Small intestine (tissue), 7 donors: Measurements from ENCODE around the gene C11orf24. TPM values are rescaled to one million over a fixed set of nuclear protein-coding genes. Genes with fewer than 3 reads are reported as not detected.

Source experiments
- DNase-seq, 2 donors: peaks; one replicate each; pipeline versions ENCODE4 v3.0.0 to v3.0.0-alpha.2; 2013
- FAIRE-seq: peaks from 2 replicates; lab custom pipeline; 2012; peaks lifted over from hg19 to GRCh38; lab: Jason Lieb, UNC
- H3K27ac ChIP-seq, 3 donors: one replicate each; pipeline ENCODE4 v1.5.1; 2013; ENCODE audit warnings: low read length in 2 of 3, mild to moderate bottlenecking in 2 of 3, control low read depth in 1 of 3, inconsistent platforms in 1 of 3, low read depth in 1 of 3, moderate library complexity in 1 of 3
- H3K27me3 ChIP-seq, 3 donors: one replicate each; pipeline ENCODE4 v1.6.1; 2013; ENCODE audit warnings: low read length in 3 of 3, inconsistent platforms in 1 of 3; ENCODE audit not compliant: control insufficient read depth in 3 of 3, insufficient read depth in 3 of 3
- H3K36me3 ChIP-seq, 3 donors: one replicate each; pipeline ENCODE4 v1.6.1; 2013; ENCODE audit warnings: low read length in 3 of 3, inconsistent platforms in 1 of 3, low read depth in 1 of 3, mild to moderate bottlenecking in 1 of 3, moderate library complexity in 1 of 3; ENCODE audit not compliant: control insufficient read depth in 3 of 3, insufficient read depth in 2 of 3
- H3K4me1 ChIP-seq, 3 donors: one replicate each; pipeline ENCODE4 v1.6.1; 2013; ENCODE audit warnings: low read length in 2 of 3, inconsistent platforms in 1 of 3, low read depth in 1 of 3, mild to moderate bottlenecking in 1 of 3, moderate library complexity in 1 of 3; ENCODE audit not compliant: control insufficient read depth in 3 of 3, insufficient read depth in 2 of 3
- H3K4me3 ChIP-seq, 3 donors: one replicate each; pipeline ENCODE4 v1.5.1; 2013; ENCODE audit warnings: low read length in 3 of 3, control low read depth in 1 of 3, inconsistent platforms in 1 of 3, low read depth in 1 of 3, mild to moderate bottlenecking in 1 of 3, moderate library complexity in 1 of 3
- H3K9me3 ChIP-seq, 2 donors: one replicate each; pipeline ENCODE4 v1.6.1; 2013; ENCODE audit warnings: low read depth in 1 of 2, low read length in 1 of 2; ENCODE audit not compliant: control insufficient read depth in 2 of 2, insufficient read depth in 1 of 2
- WGBS, 3 donors: extraction: QIAGEN DNeasy Blood & Tissue Kit; methylation state at CpG; one replicate each; pipeline ENCODE4 v1.1.7; 2013; 5-methylcytosine and 5-hydroxymethylcytosine counted together
- polyA plus RNA-seq, 4 donors: library from polyadenylated mRNA; stranded (reverse) in 3 of 4; unstranded in 1 of 4; fragments of 200-250 nt in 3 of 4; fragments of 120-200 nt in 1 of 4; gene quantifications; one replicate each; pipeline versions ENCODE4 v1.2.1 to v1.2.3, GENCODE V29; 2013
- donor health status: healthy with polysubstance abuse.
- donor health status: control.
- donor health status: control.
- donor health status: Bipolar disorder and iron deficiency.
- donor health status: healthy.

The C11orf24 gene
- polyA plus RNA-seq, 4 donors, result 39.4 to 168 (median 94.3) TPM

DNA sequence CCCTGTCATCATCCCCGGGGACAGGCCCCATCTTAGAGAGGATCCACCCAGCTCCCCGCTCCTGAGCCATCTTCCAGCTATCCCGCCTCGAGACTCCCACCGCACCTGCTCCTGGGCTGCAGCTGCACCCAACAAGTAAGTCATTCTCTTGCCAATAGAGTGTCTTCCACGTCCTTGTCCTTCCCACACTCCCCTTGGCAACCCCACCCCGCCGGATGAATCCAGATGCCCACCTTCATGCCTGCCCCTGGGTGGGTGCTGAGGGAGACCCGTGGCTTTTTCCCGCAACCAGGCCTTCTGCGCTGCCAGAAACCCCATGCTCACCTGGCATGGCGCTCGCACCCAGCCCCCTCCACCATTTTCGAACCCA is 11.1 kb upstream of the C11orf24 start:
- H3K4me1 ChIP-seq, result no peaks in the 10 kb centered on the region
- H3K36me3 ChIP-seq, result no peaks in the 10 kb centered on the region
- FAIRE-seq (no peak), DNase-seq (no peak)
- H3K27me3 ChIP-seq, result no peaks in the 10 kb centered on the region
- 90 to 93% (median 90%) methylated on average over 14 of the region's 14 CpGs for WGBS, 3 donors
- H3K9me3 ChIP-seq, result no peaks in the 10 kb centered on the region
- no peak overlapping the region for H3K27ac ChIP-seq
- no peak overlapping the region for H3K4me3 ChIP-seq

DNA sequence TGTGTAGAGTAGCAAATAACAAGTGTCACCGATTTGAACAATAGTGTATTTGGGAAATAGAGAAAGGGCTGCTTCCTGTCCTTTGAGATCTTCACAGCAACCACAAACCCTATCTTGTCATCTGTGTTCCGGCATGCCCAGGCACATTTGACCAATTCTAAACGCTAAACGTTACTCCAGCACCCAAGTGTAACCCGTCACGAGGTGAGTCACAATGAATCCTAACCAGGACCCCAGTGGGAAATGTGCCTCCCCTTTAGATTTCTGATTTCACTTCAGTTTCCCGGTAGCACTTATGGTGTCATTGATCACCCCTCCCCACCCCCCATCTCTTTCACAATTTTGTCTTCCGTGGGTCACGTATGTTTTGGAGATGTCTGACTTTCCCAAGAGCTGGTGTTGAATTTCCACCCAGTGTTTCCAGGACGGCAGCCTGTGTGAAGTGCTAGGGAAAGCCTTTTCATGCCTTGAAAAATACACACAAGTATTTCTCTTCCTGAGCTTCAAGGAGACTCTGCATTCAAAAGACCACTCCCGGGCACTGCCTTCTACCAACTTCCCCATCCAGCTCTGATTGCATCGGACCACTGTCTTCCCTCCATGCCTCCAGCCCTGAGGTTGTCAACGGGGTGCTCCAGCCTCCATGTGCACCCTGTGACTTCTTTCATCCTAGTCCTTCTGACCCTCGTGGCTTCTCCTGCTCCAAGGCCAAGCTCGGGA is 10.5 kb upstream of the C11orf24 start:
- no peaks in the 10 kb centered on the region for H3K9me3 ChIP-seq
- no peaks in the 10 kb centered on the region for H3K36me3 ChIP-seq
- no peak overlapping the region for H3K27ac ChIP-seq
- H3K27me3 ChIP-seq, result no peaks in the 10 kb centered on the region
- no peak overlapping the region for H3K4me3 ChIP-seq
- H3K4me1 ChIP-seq, result no peaks in the 10 kb centered on the region
- 62 to 68% (median 64%) methylated on average over 15 of the region's 15 CpGs for WGBS, 3 donors
- DNase-seq, result no peak
- FAIRE-seq, result no peak

DNA sequence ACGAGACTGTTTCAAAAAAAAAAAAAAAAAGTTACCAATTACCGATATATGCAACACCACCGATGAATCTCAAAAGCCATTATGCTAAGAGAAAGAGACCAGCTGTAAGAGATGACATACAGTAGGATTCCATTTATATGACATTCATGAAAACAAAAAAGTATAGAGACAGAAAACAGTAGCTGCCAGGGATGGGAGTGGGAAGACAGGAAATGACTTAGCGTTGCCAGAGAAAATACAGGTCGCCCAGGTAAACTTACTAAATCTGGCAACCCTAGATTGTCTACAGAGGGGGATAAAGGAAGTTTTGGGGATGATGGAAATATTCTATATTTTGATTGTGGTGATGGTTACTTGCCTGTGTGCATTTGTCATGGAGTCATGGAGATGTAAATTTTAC is 7.9 kb upstream of the C11orf24 start:
- Histone ChIP-seq H3K4me1 (no peaks in the 10 kb centered on the region), H3K36me3 (no peaks in the 10 kb centered on the region), H3K27me3 (no peaks in the 10 kb centered on the region), H3K9me3 (no peaks in the 10 kb centered on the region), H3K27ac (no peak overlapping the region), H3K4me3 (no peak overlapping the region)
- 69 to 81% (median 76%) methylated on average over 5 of the region's 5 CpGs for WGBS, 3 donors
- FAIRE-seq (no peak), DNase-seq (no peak)

DNA sequence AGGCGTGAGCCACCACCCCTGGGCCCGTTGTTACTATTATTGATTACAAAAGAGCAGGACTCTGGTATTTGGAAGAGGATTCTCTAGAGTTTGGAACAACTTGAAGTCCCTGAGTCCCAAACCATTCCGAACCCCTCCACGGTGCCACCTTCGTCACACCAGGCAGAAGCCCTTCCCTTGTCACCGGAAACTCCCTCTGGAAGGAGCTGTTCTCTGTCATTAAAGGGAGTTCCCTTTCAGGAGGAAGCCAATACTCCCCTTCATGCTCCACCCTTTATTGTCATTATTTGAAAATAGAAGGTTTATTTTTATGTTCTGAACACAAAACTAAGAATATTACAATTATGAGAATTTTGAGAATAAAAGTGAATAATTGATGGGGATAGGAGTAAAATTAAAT is 5.1 kb upstream of the C11orf24 start:
- Histone ChIP-seq H3K36me3 (no peaks in the 10 kb centered on the region), H3K4me1 (peaks cover 0 to 4% (median 0%) of the 10 kb centered on the region in 3 donors), H3K27ac (no peak overlapping the region), H3K4me3 (no peak overlapping the region), H3K9me3 (no peaks in the 10 kb centered on the region), H3K27me3 (no peaks in the 10 kb centered on the region)
- WGBS, 3 donors, result 89 to 95% (median 92%) methylated on average over 6 of the region's 6 CpGs
- no peak for DNase-seq
- FAIRE-seq, result no peak

DNA sequence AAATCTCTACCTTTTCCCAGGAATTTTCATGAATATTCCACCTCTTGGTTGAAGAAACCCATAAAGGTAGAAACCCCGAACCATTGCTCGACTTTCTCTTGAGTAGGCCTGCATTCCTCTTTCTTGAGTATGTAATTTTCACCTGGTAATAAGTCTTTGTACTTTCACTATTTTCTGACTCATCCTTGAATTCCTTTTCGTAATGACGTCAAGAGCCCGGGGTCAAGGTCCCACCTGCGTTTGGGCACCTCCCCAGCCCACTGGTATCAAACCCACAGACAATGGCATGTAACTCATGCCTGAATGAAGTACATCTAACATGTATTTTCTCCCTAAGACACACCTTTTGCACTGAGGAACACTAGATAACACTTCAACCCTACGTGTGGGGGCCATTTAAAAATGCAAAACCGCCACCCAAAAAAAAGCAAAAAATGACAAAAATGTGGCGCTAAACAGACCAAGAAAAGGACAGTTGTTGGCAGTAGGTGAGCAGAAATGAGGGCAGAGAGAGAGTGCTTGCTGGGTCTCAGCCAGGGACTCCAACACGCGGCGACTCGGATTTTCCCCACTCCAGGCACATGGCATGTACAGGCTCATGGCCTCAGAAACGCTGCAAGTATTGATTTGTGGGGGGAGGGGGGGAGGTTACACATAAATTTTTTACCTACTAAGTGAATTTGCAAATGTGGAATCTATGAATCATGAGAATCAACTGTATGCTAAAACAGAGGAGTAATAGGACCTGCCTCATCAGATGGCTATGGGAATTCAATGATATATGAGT is 4.1 kb upstream of the C11orf24 start:
- H3K4me3 ChIP-seq, result no peak overlapping the region
- no peaks in the 10 kb centered on the region for H3K36me3 ChIP-seq
- FAIRE-seq (no peak), DNase-seq (peak in 1 of 2 donors; percentile 63)
- H3K27me3 ChIP-seq, result no peaks in the 10 kb centered on the region
- H3K27ac ChIP-seq, result peak overlapping the region in 1 of 3 donors; percentile 54
- peaks cover 0 to 6% (median 0%) of the 10 kb centered on the region in 3 donors for H3K4me1 ChIP-seq
- WGBS, 3 donors, result 66 to 87% (median 73%) methylated on average over 14 of the region's 14 CpGs
- no peaks in the 10 kb centered on the region for H3K9me3 ChIP-seq

DNA sequence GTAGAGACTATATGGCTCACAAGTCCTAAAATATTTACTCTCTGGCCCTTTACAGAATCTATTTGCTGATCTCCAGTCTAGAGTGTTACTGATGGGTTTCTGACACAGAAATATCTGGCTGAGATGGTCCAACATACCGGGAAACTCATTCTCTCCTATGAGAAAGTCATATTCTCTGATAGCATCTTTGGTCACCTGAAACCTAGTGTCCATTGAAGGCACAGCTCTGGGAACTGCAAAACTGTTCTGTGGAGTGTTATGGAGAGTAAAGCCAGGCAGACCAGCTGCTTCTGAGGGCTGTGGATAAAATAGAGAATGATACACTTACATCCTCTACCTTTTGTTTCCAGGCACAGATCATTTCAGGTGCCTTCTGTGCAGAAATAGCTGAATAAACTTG is 2.5 kb upstream of the C11orf24 start:
- Histone ChIP-seq H3K27me3 (no peaks in the 10 kb centered on the region), H3K27ac (no peak overlapping the region), H3K4me3 (no peak overlapping the region), H3K9me3 (no peaks in the 10 kb centered on the region), H3K4me1 (peaks cover 2 to 17% (median 13%) of the 10 kb centered on the region in 3 donors), H3K36me3 (peaks cover 0 to 9% (median 0%) of the 10 kb centered on the region in 3 donors)
- FAIRE-seq, result no peak
- 68 to 93% (median 83%) methylated on average over 1 of the region's 1 CpG for WGBS, 3 donors
- DNase-seq, result no peak

DNA sequence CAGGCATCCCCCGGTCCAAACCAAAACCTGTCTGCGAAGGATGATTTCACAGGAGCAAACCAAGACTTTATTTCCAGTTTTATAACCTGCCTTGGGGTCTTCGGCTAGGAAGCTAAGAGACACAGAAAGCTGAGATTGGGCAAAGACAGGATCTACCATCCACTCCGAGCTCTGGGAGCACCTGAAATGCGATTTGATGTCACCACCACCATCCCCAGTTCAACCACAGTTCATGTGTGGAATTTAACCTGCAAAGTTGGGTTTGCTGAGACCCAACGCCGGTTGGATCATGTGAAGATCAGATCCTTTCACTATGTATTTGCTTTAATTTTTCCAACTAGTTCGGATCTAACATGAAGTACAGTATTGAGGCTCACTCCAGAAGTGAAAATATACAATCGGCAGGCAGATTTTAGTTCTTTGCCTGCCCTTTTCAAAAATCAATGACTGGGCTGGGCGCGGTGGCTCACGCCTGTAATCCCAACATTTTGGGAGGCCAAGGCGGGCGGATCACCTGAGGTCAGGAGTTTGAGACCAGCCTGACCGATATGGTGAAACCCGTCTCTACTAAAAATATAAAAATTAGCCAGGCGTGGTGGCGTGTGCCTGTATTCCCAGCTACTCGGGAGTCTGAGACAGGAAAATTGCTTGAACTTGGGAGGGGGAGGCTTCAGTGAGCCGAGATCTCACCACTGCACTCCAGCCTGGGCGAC is 1.4 kb upstream of the C11orf24 start:
- WGBS, 3 donors, result 90 to 93% (median 90%) methylated on average over 21 of the region's 21 CpGs
- no peak for FAIRE-seq
- no peaks in the 10 kb centered on the region for H3K9me3 ChIP-seq
- peaks cover 0 to 10% (median 0%) of the 10 kb centered on the region in 3 donors for H3K36me3 ChIP-seq
- DNase-seq, result no peak
- H3K27me3 ChIP-seq, result no peaks in the 10 kb centered on the region
- peak overlapping the region in 1 of 3 donors; percentile 89 for H3K4me3 ChIP-seq
- H3K4me1 ChIP-seq, result peaks cover 2 to 17% (median 13%) of the 10 kb centered on the region in 3 donors
- peak overlapping the region in 1 of 3 donors; percentile 26 for H3K27ac ChIP-seq
